KOPT-K1 (cell line): ENCODE results near the gene GGT6.
"Not testable (repeated sequence)": the region's sequence is repeated elsewhere in the genome, so short reads cannot be mapped to it uniquely, and the experiment has no call there.

Experiments
- H3K27ac ChIP-seq: fragments of 200-600 bp; sonication (generic); 2 replicates; pipeline ENCODE4 v1.5.1; 2016; ENCODE audit warnings: antibody characterized with exemption, mild to moderate bottlenecking, low read depth, low read length; ENCODE audit not compliant: poor library complexity, severe bottlenecking
- H3K36me3 ChIP-seq: fragments of 200-600 bp; sonication (generic); 2 replicates; pipeline ENCODE4 v1.5.1; 2017; ENCODE audit warnings: antibody characterized with exemption, mild to moderate bottlenecking, low read length, moderate library complexity; ENCODE audit not compliant: insufficient read depth
- H3K9me3 ChIP-seq: fragments of 200-600 bp; sonication (generic); 2 replicates; pipeline ENCODE4 v1.5.1; 2017; ENCODE audit warnings: antibody characterized with exemption, low read length, mild to moderate bottlenecking; ENCODE audit not compliant: insufficient read depth, poor library complexity, severe bottlenecking

Gene GGT6

DNA sequence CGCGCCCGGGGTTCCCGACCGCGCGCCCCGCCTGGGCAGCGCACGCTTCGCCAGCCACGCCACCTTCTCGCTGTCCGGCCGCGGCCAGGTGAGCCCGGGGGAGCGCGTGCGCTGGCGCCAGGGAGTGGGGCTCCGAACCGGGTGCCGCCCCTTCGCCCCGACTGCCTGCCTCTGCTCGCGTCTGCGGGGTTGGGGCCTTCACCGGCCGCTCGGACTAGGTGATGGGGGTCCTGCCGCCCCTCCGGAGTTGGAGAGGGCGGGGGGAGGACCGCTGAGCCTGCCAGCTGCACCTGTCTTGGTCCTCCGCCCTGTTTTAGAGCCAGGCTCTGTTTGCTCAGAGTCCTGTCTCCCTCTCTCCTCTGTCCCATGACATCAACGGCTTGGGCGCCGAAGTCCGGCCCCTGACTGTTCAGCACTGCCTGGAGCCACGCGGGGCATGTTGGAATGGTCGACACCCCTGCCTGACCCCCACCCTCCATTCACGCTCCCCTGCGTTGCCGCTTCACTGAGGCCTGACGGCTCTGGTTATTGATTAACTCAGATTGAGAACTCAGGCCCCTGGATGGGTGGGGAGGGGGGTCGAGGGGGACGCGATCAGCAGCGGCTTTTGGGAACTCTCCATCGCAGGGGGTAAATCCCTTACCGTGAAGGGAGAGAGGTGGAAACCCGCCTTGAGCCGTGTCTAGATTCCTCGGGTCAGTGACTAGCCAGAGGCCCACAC, 24.7 kb upstream of the GGT6 start:
- H3K36me3 ChIP-seq, result no peaks in the 10 kb centered on the region
- no peaks in the 10 kb centered on the region for H3K9me3 ChIP-seq
- no peak overlapping the region for H3K27ac ChIP-seq

GRCh38 chr17:4584101-4584916, 23.9 kb upstream of the GGT6 start, which contains the start of gene SMTNL2:
SMTNL2 (plus strand) TSS chr17:4584529; CDS start chr17:4584606, 77 bp downstream.
- no peaks in the 10 kb centered on the region for H3K36me3 ChIP-seq
- H3K27ac ChIP-seq, result no peak within 1 kb of the TSS

DNA sequence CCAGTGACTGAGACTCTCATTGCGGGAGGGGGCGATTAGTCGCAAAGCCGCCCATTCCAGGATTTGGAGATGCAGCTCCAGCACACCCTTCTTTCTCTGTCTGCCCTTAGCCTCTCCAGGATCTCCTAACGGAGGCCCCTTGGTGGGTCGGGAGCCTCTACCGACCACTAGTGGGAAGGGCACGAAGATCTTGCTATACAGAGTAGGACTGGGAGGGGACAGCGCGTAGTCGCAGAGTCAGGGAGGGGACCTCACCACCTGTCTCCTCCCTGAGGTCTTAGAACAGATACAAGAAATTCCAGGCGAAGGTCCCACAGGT, 23.4 kb upstream of the GGT6 start:
- Histone ChIP-seq H3K36me3 (no peaks in the 10 kb centered on the region), H3K27ac (no peak overlapping the region), H3K9me3 (no peaks in the 10 kb centered on the region)

More at GRCh38 chr17:4584101-4584916, 23.9 kb upstream of the GGT6 start, which contains the start of gene SMTNL2:
- H3K9me3 ChIP-seq, result no peaks in the 10 kb centered on the region

GRCh38 chr17:4583206-4583605, 22.8 kb upstream of the GGT6 start:
- Histone ChIP-seq H3K36me3 (no peaks in the 10 kb centered on the region), H3K27ac (no peak overlapping the region), H3K9me3 (no peaks in the 10 kb centered on the region)

GRCh38 chr17:4582691-4583090, 22.3 kb upstream of the GGT6 start:
- no peak overlapping the region for H3K27ac ChIP-seq
- H3K36me3 ChIP-seq, result no peaks in the 10 kb centered on the region
- H3K9me3 ChIP-seq, result no peaks in the 10 kb centered on the region

GRCh38 chr17:4582101-4582501, 21.7 kb upstream of the GGT6 start:
- H3K9me3 ChIP-seq, result no peaks in the 10 kb centered on the region
- H3K36me3 ChIP-seq, result no peaks in the 10 kb centered on the region
- H3K27ac ChIP-seq, result no peak overlapping the region

DNA sequence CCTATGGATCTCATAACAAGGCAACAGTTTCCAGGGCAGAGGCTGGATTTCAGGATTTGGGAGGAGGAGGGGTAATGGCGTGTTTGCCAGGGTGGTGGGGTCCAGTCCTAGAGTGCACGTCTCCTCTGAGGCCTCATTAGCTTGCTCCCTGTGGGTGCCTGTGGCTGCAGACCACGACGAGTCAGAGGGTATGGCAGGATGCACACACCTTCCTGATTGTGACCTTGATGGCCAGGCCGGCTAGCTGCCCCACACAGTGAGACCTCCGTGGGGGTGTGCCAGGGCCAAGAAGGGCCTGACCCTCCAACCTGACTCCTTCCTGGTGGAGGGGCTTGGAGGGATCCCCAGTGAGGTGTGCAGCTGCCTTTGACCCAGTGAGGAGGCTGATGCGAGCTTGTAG, 19.9 kb upstream of the GGT6 start:
- Histone ChIP-seq H3K36me3 (no peaks in the 10 kb centered on the region), H3K9me3 (no peaks in the 10 kb centered on the region), H3K27ac (no peak overlapping the region)

DNA sequence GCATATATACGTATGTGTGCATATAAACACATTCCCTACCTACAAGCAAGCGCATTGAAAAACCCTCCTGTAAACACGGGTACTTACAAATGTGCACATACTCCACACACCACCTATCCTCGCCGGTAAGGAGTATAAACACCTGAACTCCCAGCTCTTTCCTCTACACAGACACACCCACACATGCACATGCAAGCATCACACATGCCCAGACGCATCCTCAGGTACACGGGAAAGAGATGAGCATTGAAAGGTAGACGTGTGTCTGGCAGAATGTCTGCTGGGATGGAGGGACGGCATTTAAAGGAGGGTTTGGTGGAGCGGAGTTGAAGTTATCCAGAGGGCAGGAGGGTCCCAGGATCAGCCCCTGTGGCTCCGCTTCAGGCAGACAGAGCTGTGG, 19.3 kb upstream of the GGT6 start:
- Histone ChIP-seq H3K9me3 (no peaks in the 10 kb centered on the region), H3K36me3 (no peaks in the 10 kb centered on the region), H3K27ac (no peak overlapping the region)

GRCh38 chr17:4578349-4578748, 18.0 kb upstream of the GGT6 start:
- H3K27ac ChIP-seq, H3K36me3 ChIP-seq, H3K9me3 ChIP-seq: not testable (repeated sequence)

GRCh38 chr17:4577386-4577993, 17.1 kb upstream of the GGT6 start:
- no peak overlapping the region for H3K27ac ChIP-seq
- H3K36me3 ChIP-seq, result no peaks in the 10 kb centered on the region
- no peaks in the 10 kb centered on the region for H3K9me3 ChIP-seq

GRCh38 chr17:4576729-4577322, 16.4 kb upstream of the GGT6 start:
- H3K9me3 ChIP-seq, result no peaks in the 10 kb centered on the region
- H3K27ac ChIP-seq, result no peak overlapping the region
- H3K36me3 ChIP-seq, result no peaks in the 10 kb centered on the region

DNA sequence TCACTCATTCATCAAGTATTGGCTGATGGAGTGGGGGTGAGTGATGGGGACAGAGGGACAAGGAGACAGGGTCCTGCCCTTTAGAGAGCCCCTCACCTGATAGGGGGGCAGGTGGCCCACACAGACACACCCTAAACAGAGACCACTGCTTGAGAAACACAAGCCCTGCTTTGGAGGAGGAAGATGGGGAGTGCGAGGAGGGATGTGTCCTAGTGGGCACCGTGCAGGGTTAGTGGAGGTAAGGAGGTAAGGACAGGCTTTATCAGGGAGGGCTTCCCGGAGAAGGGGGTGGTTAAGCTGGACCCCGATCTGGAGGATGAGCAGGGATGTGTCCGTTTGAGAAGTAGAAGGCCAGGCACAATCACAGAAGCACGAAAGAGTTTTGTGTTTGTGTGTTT, 15.8 kb upstream of the GGT6 start:
- H3K36me3 ChIP-seq, result no peaks in the 10 kb centered on the region
- H3K27ac ChIP-seq, result no peak overlapping the region
- H3K9me3 ChIP-seq, result no peaks in the 10 kb centered on the region

GRCh38 chr17:4574448-4575045, 14.2 kb upstream of the GGT6 start:
- no peaks in the 10 kb centered on the region for H3K36me3 ChIP-seq
- no peak overlapping the region for H3K27ac ChIP-seq
- H3K9me3 ChIP-seq, result no peaks in the 10 kb centered on the region

DNA sequence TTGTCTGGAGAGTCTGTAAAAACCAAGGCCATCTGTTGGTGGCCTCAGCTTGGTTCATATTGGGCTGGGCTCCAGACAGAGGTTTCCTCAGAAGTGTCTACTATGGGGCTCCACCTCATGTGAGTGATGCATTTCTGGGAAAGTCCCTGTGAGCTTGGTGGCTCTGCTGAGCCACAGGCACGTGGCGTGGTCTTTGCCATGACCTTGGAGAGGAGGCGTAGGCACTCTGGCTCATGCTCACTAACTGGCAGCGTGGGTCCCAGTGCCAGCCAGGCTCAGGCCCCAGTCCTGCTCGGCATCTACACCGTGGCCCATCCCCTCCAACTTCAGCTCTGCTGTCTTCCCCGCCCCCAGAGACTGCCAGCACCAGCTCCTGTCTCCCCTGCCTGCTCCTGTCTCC, 13.3 kb upstream of the GGT6 start:
- H3K9me3 ChIP-seq, result no peaks in the 10 kb centered on the region
- H3K36me3 ChIP-seq, result no peaks in the 10 kb centered on the region
- H3K27ac ChIP-seq, result no peak overlapping the region

DNA sequence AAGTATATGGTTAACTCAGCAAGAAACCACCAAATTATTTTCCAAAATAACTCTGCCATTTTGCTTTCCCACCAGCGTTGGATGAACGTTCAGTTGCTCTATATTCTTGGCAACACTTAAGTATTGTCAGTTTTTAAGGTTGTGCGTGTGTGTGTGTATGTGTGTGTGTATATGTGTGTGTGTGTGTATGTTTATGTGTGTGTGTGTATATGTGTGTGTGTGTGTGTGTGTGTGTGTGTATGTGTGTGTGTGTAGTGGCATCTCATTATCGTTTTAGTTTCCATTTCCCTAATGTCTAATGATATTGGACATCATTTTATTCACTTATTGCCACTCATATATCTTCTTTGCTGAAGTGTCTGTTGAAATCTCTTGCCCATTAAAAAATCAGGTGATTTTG, 12.7 kb upstream of the GGT6 start:
- no peaks in the 10 kb centered on the region for H3K36me3 ChIP-seq
- H3K9me3 ChIP-seq, result no peaks in the 10 kb centered on the region
- no peak overlapping the region for H3K27ac ChIP-seq
